ENCODE data around the gene INPP5J. TPM values are rescaled to one million over a fixed set of nuclear protein-coding genes. Genes with fewer than 3 reads are reported as not detected.
"Not testable (repeated sequence)": the region's sequence is repeated elsewhere in the genome, so short reads cannot be mapped to it uniquely, and the experiment has no call there.

INPP5J gene
- total and polyA plus RNA-seq, 9 donors: 0.63 to 3.1 (median 1.1) TPM

GRCh38 chr22:31096657-31097279 lies 26.0 kb upstream of the INPP5J start:
- no peaks in the 10 kb centered on the region for H3K27me3 ChIP-seq
- WGBS, 3 donors: 83 to 85% (median 83%) methylated on average over 27 of the region's 27 CpGs
- H3K9me3 ChIP-seq: no peaks in the 10 kb centered on the region
- no peak overlapping the region for H3K4me3 ChIP-seq
- intact Hi-C loops (cut with DNase I): loop anchor here in 1 of 4 donors (10.0 kb wide), 1 partner anchor 48 kb away; the partner anchor contains the start of gene PLA2G3
- DNase-seq: peak in 1 of 5 donors; percentile 26
- no peak overlapping the region for H3K27ac ChIP-seq
- H3K4me1 ChIP-seq (ENCODE audit: insufficient read depth): peaks cover 7% of the 10 kb centered on the region
- TF ChIP-seq CTCF (IDR thresholded peaks at IDR 0.05): no peak
- TF ChIP-seq EP300 (IDR thresholded peaks at IDR 0.05): no peak
- TF ChIP-seq POLR2A (IDR thresholded peaks at IDR 0.05): no peak
- no peaks in the 10 kb centered on the region for H3K36me3 ChIP-seq

- H3K27ac ChIP-seq; H3K4me1 ChIP-seq (ENCODE audit: insufficient read depth); H3K36me3 ChIP-seq; DNase-seq; H3K27me3 ChIP-seq; H3K9me3 ChIP-seq; H3K4me3 ChIP-seq: not testable (repeated sequence)
- WGBS, 3 donors: 95 to 96% (median 95%) methylated on average over 5 of the region's 5 CpGs
- intact Hi-C loops (cut with DNase I): loop anchor here in 1 of 4 donors (10.0 kb wide), 1 partner anchor 47 kb away; the partner anchor contains the start of gene PLA2G3
These were observed 25.2 kb upstream of the INPP5J start for GRCh38 chr22:31097539-31097938.

- DNase-seq: no peak
- Histone ChIP-seq H3K36me3 (no peaks in the 10 kb centered on the region), H3K27me3 (no peaks in the 10 kb centered on the region), H3K4me1 (ENCODE audit: insufficient read depth) (peaks cover 2% of the 10 kb centered on the region), H3K4me3 (no peak overlapping the region), H3K27ac (no peak overlapping the region), H3K9me3 (no peaks in the 10 kb centered on the region)
- intact Hi-C loops (cut with DNase I): loop anchor here in 1 of 4 donors (10.0 kb wide), 1 partner anchor 47 kb away; the partner anchor contains the start of gene PLA2G3
- TF ChIP-seq CTCF (IDR thresholded peaks at IDR 0.05) (no peak), POLR2A (IDR thresholded peaks at IDR 0.05) (no peak), EP300 (IDR thresholded peaks at IDR 0.05) (no peak)
- WGBS, 3 donors: 66 to 72% (median 70%) methylated on average over 10 of the region's 10 CpGs
These were observed 24.7 kb upstream of the INPP5J start for GRCh38 chr22:31097941-31098631.

- Histone ChIP-seq H3K4me3 (no peak overlapping the region), H3K9me3 (no peaks in the 10 kb centered on the region), H3K27me3 (no peaks in the 10 kb centered on the region), H3K36me3 (no peaks in the 10 kb centered on the region), H3K4me1 (ENCODE audit: insufficient read depth) (peaks cover 1% of the 10 kb centered on the region), H3K27ac (no peak overlapping the region)
- TF ChIP-seq CTCF (IDR thresholded peaks at IDR 0.05) (no peak), EP300 (IDR thresholded peaks at IDR 0.05) (no peak), POLR2A (IDR thresholded peaks at IDR 0.05) (no peak)
- 54 to 56% (median 55%) methylated on average over 36 of the region's 36 CpGs for WGBS, 3 donors
- intact Hi-C loops (cut with DNase I): loop anchor here in 1 of 4 donors (10.0 kb wide), 1 partner anchor 46 kb away; the partner anchor contains the start of gene PLA2G3
- DNase-seq: peak; percentile 43 to 67 (median 61)
These were observed 24.1 kb upstream of the INPP5J start for GRCh38 chr22:31098632-31099110.

Measured in ovary (tissue), 9 donors.